Neural progenitor cell (in vitro differentiated cells): ENCODE measurements around the gene ELOVL3. TPM values are rescaled to one million over a fixed set of nuclear protein-coding genes. Genes with fewer than 3 reads are reported as not detected.

Experiments
- DNase-seq: peaks from one replicate; pipeline ENCODE4 v3.0.0-alpha.2; 2016; ENCODE audit warnings: low spot score
- H2AFZ ChIP-seq: fragments of 200-600 bp; sonication (generic); replicated peaks from 2 replicates; pipeline ENCODE4 v1.6.1; 2016; ENCODE audit warnings: antibody characterized with exemption
- H3F3A ChIP-seq: fragments of 200-600 bp; sonication (generic); 2 replicates; pipeline ENCODE4 v1.6.1; 2016; ENCODE audit warnings: antibody characterized with exemption, low read depth
- H3K27ac ChIP-seq: fragments of 200-600 bp; sonication (generic); 2 replicates; pipeline ENCODE4 v1.5.1; 2016; ENCODE audit warnings: mild to moderate bottlenecking
- H3K27me3 ChIP-seq: fragments of 200-600 bp; sonication (generic); 2 replicates; pipeline ENCODE4 v1.6.1; 2016; ENCODE audit warnings: mild to moderate bottlenecking, moderate library complexity
- H3K36me3 ChIP-seq: fragments of 200-600 bp; sonication (generic); 2 replicates; pipeline ENCODE4 v1.5.1; 2016
- H3K4me1 ChIP-seq: fragments of 200-600 bp; sonication (generic); 2 replicates; pipeline ENCODE4 v1.6.1; 2016; ENCODE audit warnings: mixed run types
- H3K4me2 ChIP-seq: fragments of 200-600 bp; sonication (generic); 2 replicates; pipeline ENCODE4 v1.6.1; 2016
- H3K4me3 ChIP-seq: fragments of 200-600 bp; sonication (generic); 2 replicates; pipeline ENCODE4 v1.5.1; 2016
- H3K79me2 ChIP-seq: fragments of 200-600 bp; sonication (generic); 2 replicates; pipeline ENCODE4 v1.6.1; 2016; ENCODE audit warnings: low read depth
- H3K9ac ChIP-seq: fragments of 200-600 bp; sonication (generic); 2 replicates; pipeline ENCODE4 v1.6.1; 2016
- H3K9me3 ChIP-seq: fragments of 200-600 bp; sonication (generic); 2 replicates; pipeline ENCODE4 v1.5.1; 2016; ENCODE audit warnings: low read depth
- H4K20me1 ChIP-seq: fragments of 200-600 bp; sonication (generic); 2 replicates; pipeline ENCODE4 v1.6.1; 2016; ENCODE audit warnings: low read depth
- H3K27ac Mint-ChIP-seq: 3 replicates; pipeline ENCODE4 v1.8.0; 2021; ENCODE audit warnings: mixed read lengths
- H3K27me3 Mint-ChIP-seq: 2 replicates; pipeline ENCODE4 v1.8.0; 2022; ENCODE audit warnings: low read depth, mild to moderate bottlenecking, inconsistent platforms, moderate library complexity, mixed read lengths; ENCODE audit not compliant: insufficient read depth
- H3K36me3 Mint-ChIP-seq: 3 replicates; pipeline ENCODE4 v1.8.0; 2021; ENCODE audit warnings: mixed read lengths
- H3K4me1 Mint-ChIP-seq: 3 replicates; pipeline ENCODE4 v1.8.0; 2021; ENCODE audit warnings: mixed read lengths
- H3K4me3 Mint-ChIP-seq: 3 replicates; pipeline ENCODE4 v1.8.0; 2021; ENCODE audit warnings: mild to moderate bottlenecking, moderate library complexity, mixed read lengths
- H3K9me3 Mint-ChIP-seq: 3 replicates; pipeline ENCODE4 v1.8.0; 2020; ENCODE audit warnings: mixed read lengths
- CTCF ChIP-seq: fragments of 200-600 bp; sonication (generic); IDR thresholded peaks from 2 replicates; pipeline ENCODE4 v1.5.1; 2017; ENCODE audit warnings: antibody characterized with exemption, mild to moderate bottlenecking
- EZH2 ChIP-seq: fragments of 200-600 bp; sonication (generic); IDR thresholded peaks from 2 replicates; pipeline ENCODE4 v1.6.1; 2017; ENCODE audit warnings: antibody characterized with exemption, mild to moderate bottlenecking, moderate library complexity
- EZH2phosphoT487 ChIP-seq: fragments of 200-600 bp; sonication (generic); IDR thresholded peaks from 2 replicates; pipeline ENCODE4 v1.6.1; 2017; ENCODE audit warnings: antibody characterized with exemption
- total RNA-seq: library from RNA; depleted of rRNA; stranded (reverse); fragments of >200 nt; gene quantifications from 2 replicates; pipeline ENCODE4 v1.2.3, GENCODE V29; 2015; ENCODE audit warnings: low replicate concordance

The ELOVL3 gene
- total RNA-seq, 1 donor from 2014 or later, result not detected

DNA sequence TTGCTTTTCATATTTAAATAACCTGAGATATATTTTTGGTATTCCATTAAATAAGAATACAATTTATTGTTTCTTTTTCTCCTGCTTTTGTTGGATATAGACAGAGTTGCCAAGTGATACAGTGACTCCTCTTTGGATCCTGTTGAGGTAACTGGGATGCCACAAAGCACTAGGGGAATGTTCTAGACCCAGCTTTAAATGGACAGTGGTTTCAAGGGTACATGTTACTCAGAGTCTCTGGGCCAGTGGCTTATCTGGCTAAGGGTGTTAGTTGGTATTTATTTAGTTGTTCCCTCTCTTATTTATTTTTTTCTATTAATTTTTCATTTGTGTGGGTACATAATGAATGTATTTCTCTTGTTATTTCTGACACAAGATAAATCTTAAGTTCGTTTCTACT is 28.3 kb downstream of the ELOVL3 start:
- Histone ChIP-seq H3K9ac (no peak overlapping the region), H3K36me3 (peaks cover 6% of the 10 kb centered on the region), H3K27ac (no peak overlapping the region), H3F3A (no peaks in the 10 kb centered on the region), H3K4me1 (no peaks in the 10 kb centered on the region), H2AFZ (no peak overlapping the region), H3K4me2 (no peak overlapping the region), H3K4me3 (no peak overlapping the region), H3K79me2 (peaks cover 71% of the 10 kb centered on the region), H3K27me3 (no peaks in the 10 kb centered on the region), H3K9me3 (no peaks in the 10 kb centered on the region), H4K20me1 (peaks cover 22% of the 10 kb centered on the region)
- no peaks in the 10 kb centered on the region for H3K9me3 Mint-ChIP-seq
- no peak overlapping the region for H3K4me3 Mint-ChIP-seq
- no peak overlapping the region for H3K27ac Mint-ChIP-seq
- H3K4me1 Mint-ChIP-seq, result no peaks in the 10 kb centered on the region
- H3K36me3 Mint-ChIP-seq, result peaks cover 4% of the 10 kb centered on the region
- DNase-seq, result no peak
- no peaks in the 10 kb centered on the region for H3K27me3 Mint-ChIP-seq
- TF ChIP-seq CTCF, result no peak
- TF ChIP-seq EZH2, result no peak
- no peak for TF ChIP-seq EZH2phosphoT487

- Mint-ChIP-seq H3K4me1 (no peaks in the 10 kb centered on the region), H3K9me3 (no peaks in the 10 kb centered on the region), H3K4me3 (no peak overlapping the region), H3K27me3 (no peaks in the 10 kb centered on the region), H3K36me3 (peaks cover 9% of the 10 kb centered on the region), H3K27ac (no peak overlapping the region)
- Histone ChIP-seq H2AFZ (no peak overlapping the region), H4K20me1 (peaks cover 22% of the 10 kb centered on the region), H3K4me1 (no peaks in the 10 kb centered on the region), H3K27ac (no peak overlapping the region), H3K9ac (no peak overlapping the region), H3K9me3 (no peaks in the 10 kb centered on the region), H3K27me3 (no peaks in the 10 kb centered on the region), H3K79me2 (peaks cover 61% of the 10 kb centered on the region), H3K4me2 (no peak overlapping the region), H3F3A (no peaks in the 10 kb centered on the region), H3K36me3 (peaks cover 12% of the 10 kb centered on the region), H3K4me3 (no peak overlapping the region)
- no peak for TF ChIP-seq EZH2phosphoT487
- TF ChIP-seq EZH2, result no peak
- no peak for TF ChIP-seq CTCF
- DNase-seq, result no peak
These were observed 29.3 kb downstream of the ELOVL3 start for GRCh38 chr10:102255404-102255803.

DNA sequence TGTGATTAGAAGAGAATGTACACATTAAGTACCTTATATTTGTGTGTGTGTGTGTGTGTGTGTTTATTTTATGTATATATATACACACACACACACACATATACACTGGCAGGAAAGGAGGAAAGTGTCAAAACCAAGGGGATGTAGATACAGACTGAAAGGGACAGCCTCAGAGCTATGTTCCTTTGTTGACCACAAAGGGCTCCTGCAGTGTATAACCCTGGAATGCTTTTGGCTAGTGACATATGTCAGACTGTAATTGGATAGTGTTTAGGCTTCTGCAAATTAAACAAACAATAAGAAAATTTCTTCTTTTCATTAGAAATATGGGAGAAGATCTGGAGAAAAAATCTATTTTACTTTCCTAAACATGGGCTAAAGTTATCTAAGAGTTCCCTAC is 35.1 kb downstream of the ELOVL3 start:
- H3K9me3 ChIP-seq, result no peaks in the 10 kb centered on the region
- peaks cover 14% of the 10 kb centered on the region for H3K79me2 ChIP-seq
- DNase-seq, result no peak
- no peak overlapping the region for H2AFZ ChIP-seq
- H3K9ac ChIP-seq, result no peak overlapping the region
- H3K4me3 ChIP-seq, result no peak overlapping the region
- TF ChIP-seq EZH2phosphoT487 (no peak), EZH2 (no peak), CTCF (no peak)
- Mint-ChIP-seq H3K4me3 (no peak overlapping the region), H3K27ac (no peak overlapping the region), H3K27me3 (no peaks in the 10 kb centered on the region), H3K9me3 (no peaks in the 10 kb centered on the region), H3K4me1 (peaks cover 11% of the 10 kb centered on the region), H3K36me3 (peaks cover 20% of the 10 kb centered on the region)
- H3K27ac ChIP-seq, result no peak overlapping the region
- H3K27me3 ChIP-seq, result no peaks in the 10 kb centered on the region
- H3K4me1 ChIP-seq, result no peaks in the 10 kb centered on the region
- H3K4me2 ChIP-seq, result no peak overlapping the region
- H3F3A ChIP-seq, result no peaks in the 10 kb centered on the region
- H3K36me3 ChIP-seq, result peaks cover 12% of the 10 kb centered on the region
- peaks cover 14% of the 10 kb centered on the region for H4K20me1 ChIP-seq
